CD14-positive monocyte (primary cell): ENCODE measurements around the gene ATAD5. TPM values are rescaled to one million over a fixed set of nuclear protein-coding genes. Genes with fewer than 3 reads are reported as not detected.
"Not testable (repeated sequence)": the region's sequence is repeated elsewhere in the genome, so short reads cannot be mapped to it uniquely, and the experiment has no call there.

ENCODE experiments used
- DNase-seq, 3 donors: peaks; one replicate each; pipeline ENCODE4 v3.0.0-alpha.2; 2011 to 2022
- H2AFZ ChIP-seq: 2 replicates; pipeline ENCODE4 v1.6.0; 2012; ENCODE audit warnings: mild to moderate bottlenecking, low read depth, low read length, inconsistent platforms; ENCODE audit not compliant: insufficient read depth, poor library complexity, severe bottlenecking
- H3K27ac ChIP-seq, 2 donors: 1 replicate in 1 of 2; 2 replicates in 1 of 2; pipeline ENCODE4 v1.5.1; 2012 to 2013; ENCODE audit warnings: low read length in 2 of 2, control low read depth in 1 of 2, inconsistent platforms in 1 of 2, low read depth in 1 of 2, mild to moderate bottlenecking in 1 of 2
- H3K27me3 ChIP-seq, 2 donors: one replicate each; pipeline versions ENCODE4 v1.6.0 to v1.6.1; 2011 to 2013; ENCODE audit warnings: low read length in 2 of 2; ENCODE audit not compliant: control insufficient read depth in 2 of 2, insufficient read depth in 2 of 2
- H3K36me3 ChIP-seq, 2 donors: replicated peaks in 1 of 2; 1 replicate in 1 of 2; 2 replicates in 1 of 2; pipeline versions ENCODE4 v1.5.1 to v1.6.1; 2012 to 2013; ENCODE audit warnings: low read length in 2 of 2, control low read depth in 1 of 2, inconsistent platforms in 1 of 2, mild to moderate bottlenecking in 1 of 2; ENCODE audit not compliant: insufficient read depth in 2 of 2, control insufficient read depth in 1 of 2
- H3K4me1 ChIP-seq, 2 donors: 1 replicate in 1 of 2; 2 replicates in 1 of 2; pipeline versions ENCODE4 v1.5.1 to v1.6.1; 2012 to 2013; ENCODE audit warnings: low read length in 2 of 2, control low read depth in 1 of 2, inconsistent platforms in 1 of 2, mild to moderate bottlenecking in 1 of 2, moderate library complexity in 1 of 2; ENCODE audit not compliant: insufficient read depth in 2 of 2, control insufficient read depth in 1 of 2
- H3K4me2 ChIP-seq: replicated peaks from 2 replicates; pipeline ENCODE3; 2012; ENCODE audit warnings: low read length, moderate library complexity, mild to moderate bottlenecking; ENCODE audit not compliant: poor library complexity, severe bottlenecking; ENCODE audit errors: extremely low read depth
- H3K4me3 ChIP-seq, 3 experiments: fragments of 200-600 bp in 1 of 3; sonication (generic) in 1 of 3; replicated peaks in 1 of 3; 1 replicate in 2 of 3; 2 replicates in 1 of 3; pipeline ENCODE4 v1.5.1; 2011 to 2013; ENCODE audit warnings: low read length in 3 of 3, mild to moderate bottlenecking in 3 of 3, control low read depth in 2 of 3, low read depth in 2 of 3, inconsistent platforms in 1 of 3, moderate library complexity in 1 of 3
- H3K79me2 ChIP-seq: 2 replicates; pipeline ENCODE4 v1.6.0; 2012; ENCODE audit warnings: mild to moderate bottlenecking, control low read depth, inconsistent platforms, low read length, moderate library complexity; ENCODE audit not compliant: insufficient read depth
- H3K9ac ChIP-seq: 2 replicates; pipeline ENCODE4 v1.6.0; 2017; ENCODE audit warnings: low read length, mild to moderate bottlenecking; ENCODE audit not compliant: insufficient read depth, poor library complexity, severe bottlenecking
- H3K9me3 ChIP-seq, 2 donors: replicated peaks in 1 of 2; 1 replicate in 1 of 2; 2 replicates in 1 of 2; pipeline versions ENCODE4 v1.5.1 to v1.6.1; 2012 to 2013; ENCODE audit warnings: low read length in 2 of 2, control low read depth in 1 of 2; ENCODE audit not compliant: control insufficient read depth in 1 of 2, insufficient read depth in 1 of 2
- H4K20me1 ChIP-seq: 2 replicates; pipeline ENCODE4 v1.6.0; 2012; ENCODE audit warnings: mild to moderate bottlenecking, low read length, control low read depth, moderate library complexity; ENCODE audit not compliant: insufficient read depth
- H3K27ac Mint-ChIP-seq, 7 donors: one replicate each; pipeline ENCODE4 v1.8.0; 2020; ENCODE audit warnings: mild to moderate bottlenecking in 7 of 7, mixed read lengths in 7 of 7, moderate library complexity in 6 of 7, inconsistent platforms in 2 of 7
- H3K27me3 Mint-ChIP-seq, 3 donors: one replicate each; pipeline ENCODE4 v1.8.0; 2021 to 2022; ENCODE audit warnings: low read depth in 3 of 3, mild to moderate bottlenecking in 3 of 3, mixed read lengths in 3 of 3, moderate library complexity in 3 of 3, inconsistent platforms in 1 of 3
- H3K36me3 Mint-ChIP-seq, 2 donors: one replicate each; pipeline ENCODE4 v1.8.0; 2020; ENCODE audit warnings: mixed read lengths in 2 of 2, inconsistent platforms in 1 of 2, mild to moderate bottlenecking in 1 of 2
- H3K4me1 Mint-ChIP-seq: one replicate; pipeline ENCODE4 v1.8.0; 2020; ENCODE audit warnings: mild to moderate bottlenecking, mixed read lengths
- H3K4me3 Mint-ChIP-seq, 2 donors: one replicate each; pipeline ENCODE4 v1.8.0; 2020; ENCODE audit warnings: mild to moderate bottlenecking in 2 of 2, mixed read lengths in 2 of 2, moderate library complexity in 1 of 2
- H3K9me3 Mint-ChIP-seq, 7 donors: one replicate each; pipeline ENCODE4 v1.8.0; 2020 to 2022; ENCODE audit warnings: mixed read lengths in 7 of 7, mild to moderate bottlenecking in 6 of 7, moderate library complexity in 6 of 7, inconsistent platforms in 2 of 7
- CTCF ChIP-seq: fragments of 200-600 bp; IDR thresholded peaks from one replicate; pipeline ENCODE4 v1.8.0; 2022; ENCODE audit warnings: antibody characterized with exemption, mild to moderate bottlenecking
- WGBS: methylation state at CpG from one replicate; pipeline ENCODE4 v1.1.5; 2013; ENCODE audit warnings: missing lambda C conversion rate; ENCODE audit not compliant: insufficient coverage; 5-methylcytosine and 5-hydroxymethylcytosine counted together
- intact Hi-C, 2 donors: fragments of 100-400 bp; cut with micrococcal nuclease; formaldehyde crosslinking; loops; one replicate each; pipeline versions ENCODE4 v1.15.0 to v1.15.1; 2023
- polyA plus RNA-seq, 3 donors: library from polyadenylated mRNA; depleted of rRNA in 1 of 3; unstranded in 2 of 3; stranded (reverse) in 1 of 3; fragments of 300-500 nt in 2 of 3; fragments of >200 nt in 1 of 3; fragmentation: Illumina TruSeq in 2 of 3; gene quantifications; 1 replicate in 2 of 3; 2 replicates in 1 of 3; pipeline ENCODE4 v1.2.3, GENCODE V29; 2012 to 2021

Gene ATAD5
- polyA plus RNA-seq, 3 donors: 0.24 to 0.57 (median 0.42) TPM

GRCh38 chr17:30929081-30929633, 97.4 kb downstream of the ATAD5 start:
- Histone ChIP-seq H3K36me3 (peaks cover 69 to 90% of the 10 kb centered on the region in 2 donors), H3K27me3 (no peaks in the 10 kb centered on the region), H3K9ac (no peak overlapping the region), H2AFZ (no peak overlapping the region), H3K4me1 (peaks cover 10 to 14% of the 10 kb centered on the region in 2 donors), H4K20me1 (peaks cover 30% of the 10 kb centered on the region), H3K4me2 (no peak overlapping the region), H3K9me3 (no peaks in the 10 kb centered on the region), H3K4me3 (no peak overlapping the region), H3K27ac (no peak overlapping the region), H3K79me2 (no peaks in the 10 kb centered on the region)
- intact Hi-C loops: loop anchor here in 1 of 2 donors (10.0 kb wide), 1 partner anchor 46 kb away; the partner anchor contains the start of gene RNF135
- Mint-ChIP-seq H3K9me3 (no peaks in the 10 kb centered on the region), H3K27me3 (peaks cover 1 to 3% (median 2%) of the 10 kb centered on the region in 3 donors), H3K4me1 (peaks cover 21% of the 10 kb centered on the region), H3K36me3 (peaks cover 76 to 95% of the 10 kb centered on the region in 2 donors), H3K4me3 (no peak overlapping the region), H3K27ac (peak overlapping the region in 1 of 7 donors; percentile 38)
- 94% methylated on average over 7 of the region's 8 CpGs for WGBS
- no peak for TF ChIP-seq CTCF
- no peak for DNase-seq

GRCh38 chr17:30929861-30930260, 98.1 kb downstream of the ATAD5 start:
- not testable (repeated sequence) for H3K79me2 ChIP-seq, H3K27ac ChIP-seq, H3K9me3 Mint-ChIP-seq, H2AFZ ChIP-seq, DNase-seq, H3K9ac ChIP-seq, H3K27me3 ChIP-seq, H3K4me2 ChIP-seq, H3K4me3 ChIP-seq, H3K27ac Mint-ChIP-seq, H3K4me3 Mint-ChIP-seq, H3K27me3 Mint-ChIP-seq, H3K9me3 ChIP-seq
- Histone ChIP-seq H3K4me1 (peaks cover 10 to 12% of the 10 kb centered on the region in 2 donors), H4K20me1 (peaks cover 24% of the 10 kb centered on the region), H3K36me3 (peaks cover 71 to 90% of the 10 kb centered on the region in 2 donors)
- intact Hi-C loops: loop anchor here in 1 of 2 donors (10.0 kb wide), 1 partner anchor 45 kb away; the partner anchor contains the start of gene RNF135
- Mint-ChIP-seq H3K36me3 (peaks cover 79 to 95% of the 10 kb centered on the region in 2 donors), H3K4me1 (peaks cover 17% of the 10 kb centered on the region)
- 100% methylated on average over 2 of the region's 3 CpGs for WGBS
